Measurements from ENCODE around the gene ULBP2.
A peak's percentile ranks its signal among the peaks of the same experiment; 100 is the strongest.

The ULBP2 gene

DNA sequence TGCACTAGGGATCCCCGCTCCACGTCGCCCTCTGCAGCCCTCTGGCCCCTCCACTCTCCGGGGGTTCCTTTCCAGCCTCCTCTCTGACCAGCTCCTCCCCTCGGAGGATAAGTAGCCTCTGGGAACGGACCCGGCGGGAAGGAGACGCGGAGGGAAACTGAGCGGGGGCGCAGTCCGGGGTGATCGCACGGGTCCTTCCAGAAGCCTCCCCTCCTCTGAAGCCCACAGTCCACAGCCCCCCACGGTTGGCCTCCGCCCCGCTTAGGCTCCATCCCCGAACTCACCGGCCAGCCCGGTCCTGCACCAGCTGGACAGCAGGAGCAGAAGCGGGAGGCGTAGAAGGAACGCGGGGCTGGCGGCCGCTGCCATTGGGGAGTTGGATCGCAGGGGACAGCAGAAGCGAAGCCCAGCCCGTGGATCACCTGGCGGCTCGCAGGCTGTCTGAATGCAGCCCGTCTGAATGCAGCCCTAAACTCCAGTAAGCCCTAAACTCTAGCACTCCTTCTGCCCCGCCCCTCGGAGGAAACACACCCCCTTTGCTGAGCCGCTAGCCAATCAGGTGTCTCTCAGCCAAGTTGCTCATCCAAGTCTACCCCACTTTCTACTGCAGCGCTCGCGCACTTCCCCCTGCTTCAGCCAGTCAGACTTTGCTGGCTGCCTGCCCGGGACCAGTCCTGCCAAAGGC, 19.0 kb upstream of the ULBP2 start, which contains the start of gene RAET1G:
RAET1G (minus strand) TSS at position 480 of the 685 bp plus-strand sequence; CDS start at position 369, 111 bp downstream.
- H3K4me3 ChIP-seq (ENCODE audit: control insufficient read depth, low read depth, low read length) = peak within 1 kb of the TSS; percentile 59
- no peak for TF ChIP-seq CTCF (IDR thresholded peaks at IDR 0.05; ENCODE audit: control insufficient read depth, insufficient read depth, low read depth, low read length, missing control alignments)
- DNase-seq (ENCODE audit: low read depth) = peak; percentile 83

GRCh38 chr6:149923327-149923986, 18.4 kb upstream of the ULBP2 start:
- no peak for DNase-seq (ENCODE audit: low read depth)
- TF ChIP-seq CTCF (IDR thresholded peaks at IDR 0.05; ENCODE audit: control insufficient read depth, insufficient read depth, low read depth, low read length, missing control alignments) = no peak
- peak overlapping the region; percentile 59 for H3K4me3 ChIP-seq (ENCODE audit: control insufficient read depth, low read depth, low read length)

GRCh38 chr6:149924206-149924932, 17.4 kb upstream of the ULBP2 start:
- no peak for DNase-seq (ENCODE audit: low read depth)
- H3K4me3 ChIP-seq (ENCODE audit: control insufficient read depth, low read depth, low read length) = no peak overlapping the region

GRCh38 chr6:149924933-149925252, 16.9 kb upstream of the ULBP2 start:
- no peak for TF ChIP-seq CTCF (IDR thresholded peaks at IDR 0.05; ENCODE audit: control insufficient read depth, insufficient read depth, low read depth, low read length, missing control alignments)
- DNase-seq (ENCODE audit: low read depth) = no peak
- H3K4me3 ChIP-seq (ENCODE audit: control insufficient read depth, low read depth, low read length) = no peak overlapping the region

More at GRCh38 chr6:149924206-149924932, 17.4 kb upstream of the ULBP2 start:
- no peak for TF ChIP-seq CTCF (IDR thresholded peaks at IDR 0.05; ENCODE audit: control insufficient read depth, insufficient read depth, low read depth, low read length, missing control alignments)

DNA sequence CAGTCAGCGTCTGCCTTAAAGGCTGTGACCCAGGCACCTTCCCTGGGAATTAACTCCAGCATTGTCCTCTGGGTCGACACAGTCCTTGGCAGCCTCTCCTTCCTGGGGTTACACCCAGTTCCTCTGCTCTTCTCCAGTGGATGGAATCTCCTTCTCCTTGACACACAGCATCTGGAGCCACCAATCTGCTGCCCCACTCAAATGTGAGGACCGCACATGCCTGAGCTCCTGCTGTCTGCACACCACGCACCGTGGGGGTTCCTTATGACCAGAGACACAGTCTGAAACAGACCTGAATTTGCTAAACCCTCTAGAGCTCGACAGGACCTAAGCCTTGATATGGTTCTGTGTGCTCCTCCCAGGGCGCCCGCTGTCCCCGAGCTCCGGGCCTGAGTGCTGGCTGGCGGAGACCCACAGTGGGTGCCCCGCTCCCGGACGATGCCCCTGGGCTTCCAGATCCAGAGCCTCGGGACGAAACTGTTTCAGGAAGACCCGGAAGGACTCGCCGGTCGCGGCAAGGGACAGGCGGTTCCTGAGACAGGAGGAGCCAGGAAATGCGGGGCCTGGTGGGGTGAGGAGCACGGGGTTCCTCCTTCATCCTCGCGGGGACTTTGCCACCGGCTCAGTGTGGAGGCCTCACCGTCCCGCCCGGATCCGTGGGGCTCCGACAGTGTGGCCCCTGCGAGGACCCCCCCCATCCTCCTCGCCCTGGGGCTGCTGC, 16.4 kb upstream of the ULBP2 start:
- TF ChIP-seq CTCF (IDR thresholded peaks at IDR 0.05; ENCODE audit: control insufficient read depth, insufficient read depth, low read depth, low read length, missing control alignments) = no peak
- peak overlapping the region; percentile 46 for H3K4me3 ChIP-seq (ENCODE audit: control insufficient read depth, low read depth, low read length)
- no peak for DNase-seq (ENCODE audit: low read depth)
